ENCODE measurements around the gene GALNT5.

DNA sequence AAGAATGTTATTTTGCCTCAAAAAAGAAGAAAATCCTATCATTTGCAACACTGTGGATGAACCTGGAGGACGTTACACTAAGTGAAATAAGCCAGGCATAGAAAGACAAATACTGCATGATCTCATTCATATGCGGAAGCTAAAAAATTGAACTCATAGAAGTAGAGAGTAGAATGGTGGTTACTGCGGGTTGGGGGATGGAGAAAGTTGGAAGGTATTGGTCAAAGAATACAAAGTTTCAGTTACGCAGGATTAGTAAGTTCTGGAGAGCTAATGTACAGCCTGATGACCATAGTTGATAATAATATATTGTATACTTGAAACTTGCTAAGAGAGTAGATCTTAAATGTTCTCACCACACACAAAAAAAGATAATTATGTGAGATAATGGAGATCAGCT, 5.0 kb upstream of the GALNT5 start:
- TF ChIP-seq, protein P1, sequence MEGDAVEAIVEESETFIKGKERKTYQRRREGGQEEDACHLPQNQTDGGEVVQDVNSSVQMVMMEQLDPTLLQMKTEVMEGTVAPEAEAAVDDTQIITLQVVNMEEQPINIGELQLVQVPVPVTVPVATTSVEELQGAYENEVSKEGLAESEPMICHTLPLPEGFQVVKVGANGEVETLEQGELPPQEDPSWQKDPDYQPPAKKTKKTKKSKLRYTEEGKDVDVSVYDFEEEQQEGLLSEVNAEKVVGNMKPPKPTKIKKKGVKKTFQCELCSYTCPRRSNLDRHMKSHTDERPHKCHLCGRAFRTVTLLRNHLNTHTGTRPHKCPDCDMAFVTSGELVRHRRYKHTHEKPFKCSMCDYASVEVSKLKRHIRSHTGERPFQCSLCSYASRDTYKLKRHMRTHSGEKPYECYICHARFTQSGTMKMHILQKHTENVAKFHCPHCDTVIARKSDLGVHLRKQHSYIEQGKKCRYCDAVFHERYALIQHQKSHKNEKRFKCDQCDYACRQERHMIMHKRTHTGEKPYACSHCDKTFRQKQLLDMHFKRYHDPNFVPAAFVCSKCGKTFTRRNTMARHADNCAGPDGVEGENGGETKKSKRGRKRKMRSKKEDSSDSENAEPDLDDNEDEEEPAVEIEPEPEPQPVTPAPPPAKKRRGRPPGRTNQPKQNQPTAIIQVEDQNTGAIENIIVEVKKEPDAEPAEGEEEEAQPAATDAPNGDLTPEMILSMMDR (IDR thresholded peaks at IDR 0.05; ENCODE audit: insufficient read depth, low read length, poor library complexity, severe bottlenecking) = no peak
- TF ChIP-seq EZH2phosphoT487 (conservative IDR thresholded peaks at IDR 0.05; ENCODE audit: low read length) = no peak

Measured in SU-DHL-6 (cell line).